ENCODE results near the gene CYB561. TPM values are rescaled to one million over a fixed set of nuclear protein-coding genes. Genes with fewer than 3 reads are reported as not detected.

CYB561 gene
- total RNA-seq, 1 experiment from 2014 or later: 29.1 TPM

- Histone ChIP-seq H3K4me1 (ENCODE audit: insufficient read depth, low read length, poor library complexity, severe bottlenecking) (peaks cover 16% of the 10 kb centered on the region), H3K9me3 (ENCODE audit: low read depth, low read length, poor library complexity, severe bottlenecking) (no peaks in the 10 kb centered on the region), H3K27ac (ENCODE audit: low read depth, low read length, poor library complexity, severe bottlenecking) (no peak overlapping the region), H3K27me3 (replicated peaks; ENCODE audit: insufficient read depth, low read depth, low read length, poor library complexity) (no peaks in the 10 kb centered on the region), H3K36me3 (ENCODE audit: insufficient read depth, low read length, poor library complexity, severe bottlenecking) (no peaks in the 10 kb centered on the region), H3K4me3 (ENCODE audit: low read depth, low read length, poor library complexity, severe bottlenecking) (no peak overlapping the region)
- intact Hi-C loops (cut with micrococcal nuclease; ENCODE audit: unreplicated experiment): no loop called here
- POLR2A ChIA-PET (ENCODE audit: low non-redundant PET): no interaction called here
- DNase-seq (ENCODE audit: low spot score): no peak
- CTCF ChIA-PET: no interaction called here
- no TSS peak for BruUV-seq (replicated peaks)
- no peak for TF ChIP-seq EZH2 (IDR thresholded peaks at IDR 0.05; ENCODE audit: borderline replicate concordance, low read depth, low read length, poor library complexity, severe bottlenecking)
- TF ChIP-seq, protein P1, sequence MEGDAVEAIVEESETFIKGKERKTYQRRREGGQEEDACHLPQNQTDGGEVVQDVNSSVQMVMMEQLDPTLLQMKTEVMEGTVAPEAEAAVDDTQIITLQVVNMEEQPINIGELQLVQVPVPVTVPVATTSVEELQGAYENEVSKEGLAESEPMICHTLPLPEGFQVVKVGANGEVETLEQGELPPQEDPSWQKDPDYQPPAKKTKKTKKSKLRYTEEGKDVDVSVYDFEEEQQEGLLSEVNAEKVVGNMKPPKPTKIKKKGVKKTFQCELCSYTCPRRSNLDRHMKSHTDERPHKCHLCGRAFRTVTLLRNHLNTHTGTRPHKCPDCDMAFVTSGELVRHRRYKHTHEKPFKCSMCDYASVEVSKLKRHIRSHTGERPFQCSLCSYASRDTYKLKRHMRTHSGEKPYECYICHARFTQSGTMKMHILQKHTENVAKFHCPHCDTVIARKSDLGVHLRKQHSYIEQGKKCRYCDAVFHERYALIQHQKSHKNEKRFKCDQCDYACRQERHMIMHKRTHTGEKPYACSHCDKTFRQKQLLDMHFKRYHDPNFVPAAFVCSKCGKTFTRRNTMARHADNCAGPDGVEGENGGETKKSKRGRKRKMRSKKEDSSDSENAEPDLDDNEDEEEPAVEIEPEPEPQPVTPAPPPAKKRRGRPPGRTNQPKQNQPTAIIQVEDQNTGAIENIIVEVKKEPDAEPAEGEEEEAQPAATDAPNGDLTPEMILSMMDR (conservative IDR thresholded peaks at IDR 0.05; ENCODE audit: low read depth, low read length): no peak
These were observed 36.9 kb upstream of the CYB561 start for GRCh38 chr17:63483038-63483437.

- H3K27me3 ChIP-seq (replicated peaks; ENCODE audit: insufficient read depth, low read depth, low read length, poor library complexity): no peaks in the 10 kb centered on the region
- H3K4me1 ChIP-seq (ENCODE audit: insufficient read depth, low read length, poor library complexity, severe bottlenecking): peaks cover 22% of the 10 kb centered on the region
- no peak overlapping the region for H3K27ac ChIP-seq (ENCODE audit: low read depth, low read length, poor library complexity, severe bottlenecking)
- H3K4me3 ChIP-seq (ENCODE audit: low read depth, low read length, poor library complexity, severe bottlenecking): no peak overlapping the region
- no TSS peak for BruUV-seq (replicated peaks)
- CTCF ChIA-PET: no interaction called here
- no peak for DNase-seq (ENCODE audit: low spot score)
- intact Hi-C loops (cut with micrococcal nuclease; ENCODE audit: unreplicated experiment): no loop called here
- no peaks in the 10 kb centered on the region for H3K36me3 ChIP-seq (ENCODE audit: insufficient read depth, low read length, poor library complexity, severe bottlenecking)
- POLR2A ChIA-PET (ENCODE audit: low non-redundant PET): no interaction called here
- H3K9me3 ChIP-seq (ENCODE audit: low read depth, low read length, poor library complexity, severe bottlenecking): no peaks in the 10 kb centered on the region
- no peak for TF ChIP-seq EZH2 (IDR thresholded peaks at IDR 0.05; ENCODE audit: borderline replicate concordance, low read depth, low read length, poor library complexity, severe bottlenecking)
- TF ChIP-seq, protein P1 (conservative IDR thresholded peaks at IDR 0.05; ENCODE audit: low read depth, low read length): no peak
These were observed 36.4 kb upstream of the CYB561 start for GRCh38 chr17:63482509-63482908.

DNA sequence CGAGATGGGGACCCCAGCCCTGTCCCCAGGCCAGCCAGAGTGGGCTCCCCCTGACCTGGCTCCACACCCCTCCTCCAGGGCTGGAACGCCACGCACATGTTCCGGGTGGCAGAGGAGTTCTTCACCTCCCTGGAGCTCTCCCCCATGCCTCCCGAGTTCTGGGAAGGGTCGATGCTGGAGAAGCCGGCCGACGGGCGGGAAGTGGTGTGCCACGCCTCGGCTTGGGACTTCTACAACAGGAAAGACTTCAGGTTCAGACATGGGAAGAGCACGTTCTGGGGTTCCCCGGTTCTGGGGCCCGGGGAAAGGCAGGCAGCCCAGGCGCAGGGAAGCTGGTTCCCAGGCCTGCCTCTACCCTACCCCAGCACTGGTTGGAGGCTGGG is 35.4 kb upstream of the CYB561 start:
- intact Hi-C loops (cut with micrococcal nuclease; ENCODE audit: unreplicated experiment): no loop called here
- POLR2A ChIA-PET (ENCODE audit: low non-redundant PET): no interaction called here
- H3K4me1 ChIP-seq (ENCODE audit: insufficient read depth, low read length, poor library complexity, severe bottlenecking): peaks cover 24% of the 10 kb centered on the region
- TF ChIP-seq, protein P1 (conservative IDR thresholded peaks at IDR 0.05; ENCODE audit: low read depth, low read length): no peak
- no peak for TF ChIP-seq EZH2 (IDR thresholded peaks at IDR 0.05; ENCODE audit: borderline replicate concordance, low read depth, low read length, poor library complexity, severe bottlenecking)
- no peaks in the 10 kb centered on the region for H3K27me3 ChIP-seq (replicated peaks; ENCODE audit: insufficient read depth, low read depth, low read length, poor library complexity)
- no peaks in the 10 kb centered on the region for H3K9me3 ChIP-seq (ENCODE audit: low read depth, low read length, poor library complexity, severe bottlenecking)
- CTCF ChIA-PET: interaction anchor here (0.6 kb wide), 2 partner anchors 229 to 852 kb away, joined by 3 read pairs; no protein-coding TSS in a partner anchor
- no peaks in the 10 kb centered on the region for H3K36me3 ChIP-seq (ENCODE audit: insufficient read depth, low read length, poor library complexity, severe bottlenecking)
- no peak overlapping the region for H3K4me3 ChIP-seq (ENCODE audit: low read depth, low read length, poor library complexity, severe bottlenecking)
- no TSS peak for BruUV-seq (replicated peaks)
- DNase-seq (ENCODE audit: low spot score): no peak
- no peak overlapping the region for H3K27ac ChIP-seq (ENCODE audit: low read depth, low read length, poor library complexity, severe bottlenecking)

All from A673 (cell line).